HG03095 (cell line): ENCODE measurements around the gene TMEM25.
"Not testable (repeated sequence)": the region's sequence is repeated elsewhere in the genome, so short reads cannot be mapped to it uniquely, and the experiment has no call there.

Experiments
- ATAC-seq: cut with Tn5 transposase; IDR thresholded peaks from one replicate; pipeline ENCODE4 v1.9.1; 2021; ENCODE audit warnings: moderate library complexity; ENCODE audit not compliant: unreplicated experiment

The TMEM25 gene

DNA sequence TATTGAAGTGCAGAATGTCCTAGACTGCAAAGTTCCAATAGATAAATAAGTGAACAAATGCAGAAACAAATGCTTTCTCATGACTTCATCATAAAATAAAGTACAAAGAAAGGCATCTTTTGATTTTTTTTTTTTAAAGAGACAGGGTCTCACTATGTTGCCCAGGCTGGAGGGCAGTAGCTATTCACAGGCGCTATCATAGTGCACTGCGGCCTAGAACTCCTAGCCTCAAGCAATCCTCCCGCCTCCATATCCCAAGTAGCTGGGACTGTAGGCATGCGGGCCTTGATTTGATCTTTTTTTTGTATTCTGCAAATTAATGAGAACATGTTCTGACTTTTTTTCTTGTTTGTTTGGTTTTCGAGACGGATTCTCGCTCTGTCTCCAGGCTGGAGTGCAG, 43.6 kb downstream of the TMEM25 start:
- ATAC-seq, result no peak

DNA sequence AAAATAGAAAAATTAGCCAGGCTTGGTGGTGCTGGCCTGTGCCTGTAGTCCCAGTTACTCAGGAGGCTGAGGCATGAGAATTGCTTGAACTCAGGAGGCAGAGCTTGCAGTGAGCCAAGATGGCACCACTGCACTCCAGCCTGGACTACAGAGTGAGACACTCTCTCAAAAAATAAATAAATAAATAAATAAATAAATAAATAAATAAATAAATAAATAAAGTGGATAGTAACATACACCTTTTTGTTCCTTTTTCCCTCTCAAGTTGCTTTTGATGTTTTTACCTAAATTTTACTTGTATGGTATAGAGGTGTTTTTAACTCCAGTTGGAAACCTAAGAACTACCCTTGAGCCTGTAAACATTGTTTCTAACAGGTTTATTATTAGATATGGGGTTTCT, 47.0 kb downstream of the TMEM25 start:
- not testable (repeated sequence) for ATAC-seq

DNA sequence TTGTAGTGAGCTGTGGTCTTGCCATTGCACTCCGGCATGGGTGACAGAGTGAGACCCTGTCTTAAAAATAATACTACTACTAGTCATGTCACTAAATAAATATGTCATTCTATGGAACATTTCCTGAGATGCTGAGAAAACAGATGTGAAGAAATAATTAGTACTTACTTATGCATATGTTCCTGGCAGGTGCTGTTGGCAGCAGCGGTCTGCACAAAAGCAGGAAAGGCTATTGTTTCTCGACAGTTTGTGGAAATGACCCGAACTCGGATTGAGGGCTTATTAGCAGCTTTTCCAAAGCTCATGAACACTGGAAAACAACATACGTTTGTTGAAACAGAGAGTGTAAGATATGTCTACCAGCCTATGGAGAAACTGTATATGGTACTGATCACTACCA, 50.1 kb downstream of the TMEM25 start:
- no peak for ATAC-seq
